Heart left ventricle (tissue), 16 donors: Measurements from ENCODE around the gene PRSS57. TPM values are rescaled to one million over a fixed set of nuclear protein-coding genes. Genes with fewer than 3 reads are reported as not detected.

ENCODE experiments used
- ATAC-seq, 4 donors: fragments of 200-7000 bp; cut with Tn5 transposase; one replicate each; pipeline ENCODE4 v1.9.1; 2020 to 2022; ENCODE audit warnings: moderate library complexity in 4 of 4, mild to moderate bottlenecking in 3 of 4, moderate number of reproducible peaks in 1 of 4
- DNase-seq, 5 donors: peaks; one replicate each; pipeline ENCODE4 v3.0.0-alpha.2; 2020
- H3K27ac ChIP-seq, 12 donors: fragments of 200-600 bp; sonication (generic) in 4 of 12; one replicate each; pipeline versions ENCODE4 v1.5.0 to v1.8.0; 2016 to 2022; ENCODE audit warnings: mild to moderate bottlenecking in 2 of 12
- H3K27me3 ChIP-seq, 9 donors: fragments of 200-600 bp; sonication (generic) in 2 of 9; one replicate each; pipeline versions ENCODE4 v1.5.1 to v1.8.0; 2016 to 2022; ENCODE audit warnings: mild to moderate bottlenecking in 3 of 9
- H3K36me3 ChIP-seq, 9 donors: fragments of 200-600 bp; sonication (generic) in 2 of 9; one replicate each; pipeline versions ENCODE4 v1.5.0 to v1.8.0; 2018 to 2022; ENCODE audit warnings: mild to moderate bottlenecking in 2 of 9
- H3K4me1 ChIP-seq, 12 donors: fragments of 200-600 bp; sonication (generic) in 4 of 12; one replicate each; pipeline versions ENCODE4 v1.5.0 to v1.8.0; 2016 to 2022; ENCODE audit warnings: mild to moderate bottlenecking in 3 of 12
- H3K4me3 ChIP-seq, 12 donors: fragments of 200-600 bp; sonication (generic) in 4 of 12; one replicate each; pipeline versions ENCODE4 v1.5.0 to v1.8.0; 2017 to 2022; ENCODE audit warnings: mild to moderate bottlenecking in 9 of 12, moderate library complexity in 4 of 12
- H3K9me3 ChIP-seq, 12 donors: fragments of 200-600 bp; sonication (generic) in 4 of 12; one replicate each; pipeline versions ENCODE4 v1.5.0 to v1.8.0; 2016 to 2022; ENCODE audit warnings: mild to moderate bottlenecking in 1 of 12
- POLR2A ChIP-seq, 2 donors: fragments of 450-650 bp; IDR thresholded peaks; one replicate each; pipeline ENCODE4 v1.6.1; 2017; ENCODE audit warnings: antibody characterized with exemption in 2 of 2, mild to moderate bottlenecking in 2 of 2, moderate library complexity in 2 of 2
- WGBS, 4 donors: extraction: QIAGEN DNeasy Blood & Tissue Kit in 2 of 4; methylation state at CpG; one replicate each; pipeline versions ENCODE4 v1.1.5 to v1.1.7; 2013 to 2018; 5-methylcytosine and 5-hydroxymethylcytosine counted together
- intact Hi-C, 10 donors: fragments of 100-400 bp; cut with DNase I; formaldehyde crosslinking; loops; one replicate each; pipeline versions ENCODE4 v1.11.1 to v1.14.2; 2022
- polyA plus RNA-seq, 2 donors: library from polyadenylated mRNA; stranded (reverse); fragments of 200-250 nt; gene quantifications; one replicate each; pipeline ENCODE4 v1.2.3, GENCODE V29; 2013
- total RNA-seq, 9 donors: library from RNA; depleted of rRNA in 2 of 9; stranded (reverse); fragments of >200 nt in 2 of 9; fragmentation: NEBNext Ultra II Directional in 3 of 9; extraction: Animal tissue kit (Norgen Biotek cat#: 25700) in 3 of 9; gene quantifications; one replicate each; pipeline versions ENCODE4 v1.1.0 to v1.2.4, GENCODE V29; 2016 to 2023
- TF ChIP-seq, protein P1 (sequence below), 12 donors: fragments of 200-600 bp; sonication (generic) in 4 of 12; IDR thresholded peaks; one replicate each; pipeline versions ENCODE4 v1.5.0 to v1.8.0; 2018 to 2022; ENCODE audit warnings: antibody characterized with exemption in 12 of 12, mild to moderate bottlenecking in 5 of 12
- donor health status: ischemic (EF 13 %, LVEDD 7.1; RV severe dilation, severe dysfunction).
- donor health status: healthy with polysubstance abuse.
- donor health status: DM: no; HTN: yes; CAD: no.
- donor health status: DM: no; HTN: no; CAD: no.
- donor health status: ischemic (EF 25% LVEDD 6.9; RV normal size, moderate dysfunction).
- donor health status: ischemic (EF 25% LVEDD 5.7; RV mildly dilated, moderate dysfunction).
- donor health status: healthy.
- donor health status: DM: yes; HTN: yes; CAD: no.
- donor health status: ischemic (EF 35%, LVEDD 5.7; RV mildly dilated, moderate dysfunction).
- donor health status: nonischemic (EF 11% LVEDD 7.7; RV severe dilation, severe dysfunction).
- donor health status: DM: yes; HTN: yes; CAD: no.
- donor health status: PGD.
- donor health status: ischemic (EF 29% LVEDD 5.4; RV normal size, mild dysfunction).
- donor health status: nonischemic (EF 23%, LVEDD 6.1; RV moderate dilation, normal function).

PRSS57 gene
- total and polyA plus RNA-seq, 11 donors: not detected

DNA sequence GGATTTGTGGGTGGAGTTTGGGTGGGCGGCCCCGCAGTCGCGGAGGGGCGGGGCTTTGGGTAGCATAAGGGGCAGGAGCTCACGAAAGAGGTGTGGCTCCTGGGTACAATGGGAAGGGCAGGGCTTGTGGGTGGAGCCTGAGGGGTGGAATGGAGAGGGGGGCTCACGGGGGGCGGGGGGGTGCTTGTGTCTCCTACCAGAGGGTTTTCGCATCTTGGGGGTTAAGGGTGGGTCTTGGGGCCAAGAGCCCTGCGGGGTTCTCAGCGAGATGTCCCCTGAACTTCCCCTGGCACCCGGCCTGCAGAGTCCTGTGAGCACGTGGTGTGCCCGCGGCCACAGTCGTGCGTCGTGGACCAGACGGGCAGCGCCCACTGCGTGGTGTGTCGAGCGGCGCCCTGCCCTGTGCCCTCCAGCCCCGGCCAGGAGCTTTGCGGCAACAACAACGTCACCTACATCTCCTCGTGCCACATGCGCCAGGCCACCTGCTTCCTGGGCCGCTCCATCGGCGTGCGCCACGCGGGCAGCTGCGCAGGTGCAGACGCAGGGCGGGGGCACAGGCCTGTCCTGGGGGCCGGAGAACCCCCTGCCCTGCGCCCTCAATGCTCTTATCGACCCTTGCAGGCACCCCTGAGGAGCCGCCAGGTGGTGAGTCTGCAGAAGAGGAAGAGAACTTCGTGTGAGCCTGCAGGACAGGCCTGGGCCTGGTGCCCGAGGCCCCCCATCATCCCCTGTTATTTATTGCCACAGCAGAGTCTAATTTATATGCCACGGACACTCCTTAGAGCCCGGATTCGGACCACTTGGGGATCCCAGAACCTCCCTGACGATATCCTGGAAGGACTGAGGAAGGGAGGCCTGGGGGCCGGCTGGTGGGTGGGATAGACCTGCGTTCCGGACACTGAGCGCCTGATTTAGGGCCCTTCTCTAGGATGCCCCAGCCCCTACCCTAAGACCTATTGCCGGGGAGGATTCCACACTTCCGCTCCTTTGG lies 13.9 kb downstream of the PRSS57 start:
- intact Hi-C loops: no loop called here
- no peak for TF ChIP-seq POLR2A (IDR thresholded peaks at IDR 0.05)
- TF ChIP-seq, protein P1, sequence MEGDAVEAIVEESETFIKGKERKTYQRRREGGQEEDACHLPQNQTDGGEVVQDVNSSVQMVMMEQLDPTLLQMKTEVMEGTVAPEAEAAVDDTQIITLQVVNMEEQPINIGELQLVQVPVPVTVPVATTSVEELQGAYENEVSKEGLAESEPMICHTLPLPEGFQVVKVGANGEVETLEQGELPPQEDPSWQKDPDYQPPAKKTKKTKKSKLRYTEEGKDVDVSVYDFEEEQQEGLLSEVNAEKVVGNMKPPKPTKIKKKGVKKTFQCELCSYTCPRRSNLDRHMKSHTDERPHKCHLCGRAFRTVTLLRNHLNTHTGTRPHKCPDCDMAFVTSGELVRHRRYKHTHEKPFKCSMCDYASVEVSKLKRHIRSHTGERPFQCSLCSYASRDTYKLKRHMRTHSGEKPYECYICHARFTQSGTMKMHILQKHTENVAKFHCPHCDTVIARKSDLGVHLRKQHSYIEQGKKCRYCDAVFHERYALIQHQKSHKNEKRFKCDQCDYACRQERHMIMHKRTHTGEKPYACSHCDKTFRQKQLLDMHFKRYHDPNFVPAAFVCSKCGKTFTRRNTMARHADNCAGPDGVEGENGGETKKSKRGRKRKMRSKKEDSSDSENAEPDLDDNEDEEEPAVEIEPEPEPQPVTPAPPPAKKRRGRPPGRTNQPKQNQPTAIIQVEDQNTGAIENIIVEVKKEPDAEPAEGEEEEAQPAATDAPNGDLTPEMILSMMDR (IDR thresholded peaks at IDR 0.05): no peak
- no peak for ATAC-seq

DNA sequence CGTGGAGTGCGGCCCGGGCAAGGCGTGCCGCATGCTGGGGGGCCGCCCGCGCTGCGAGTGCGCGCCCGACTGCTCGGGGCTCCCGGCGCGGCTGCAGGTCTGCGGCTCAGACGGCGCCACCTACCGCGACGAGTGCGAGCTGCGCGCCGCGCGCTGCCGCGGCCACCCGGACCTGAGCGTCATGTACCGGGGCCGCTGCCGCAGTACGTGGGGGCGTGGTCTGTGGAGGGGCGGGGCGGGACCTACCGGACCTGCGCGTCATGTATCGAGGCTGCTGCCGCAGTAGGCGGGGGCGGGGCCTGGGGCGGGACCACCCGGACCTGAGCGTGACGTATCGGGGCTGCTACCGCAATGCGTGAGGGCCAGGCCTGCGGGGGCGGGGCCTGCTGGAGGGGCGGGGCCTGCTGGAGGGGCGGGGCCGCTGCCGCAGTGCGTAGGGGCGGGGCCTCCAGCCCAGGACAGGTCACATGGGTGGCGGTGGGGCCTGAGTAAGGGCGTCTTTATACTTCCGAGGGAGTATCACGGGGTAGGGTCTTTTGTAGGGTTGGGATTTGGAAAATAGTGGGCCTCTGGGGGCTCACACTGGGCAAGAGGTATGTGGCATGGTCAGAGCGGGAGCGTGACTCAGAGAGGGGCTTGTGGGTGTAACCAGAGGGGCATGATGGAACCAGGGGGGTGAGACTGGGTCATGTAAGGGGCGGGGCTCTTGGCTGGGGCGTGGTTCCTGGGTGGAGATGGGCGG lies 14.8 kb downstream of the PRSS57 start:
- Histone ChIP-seq H3K27ac (peak overlapping the region; percentile 83 to 99 (median 98)), H3K9me3 (no peaks in the 10 kb centered on the region), H3K36me3 (peaks cover 0 to 9% (median 3%) of the 10 kb centered on the region in 9 donors), H3K27me3 (peaks cover 0 to 10% (median 0%) of the 10 kb centered on the region in 9 donors), H3K4me1 (peaks cover 4 to 52% (median 23%) of the 10 kb centered on the region in 12 donors), H3K4me3 (peak overlapping the region; percentile 51 to 96 (median 80))
- ATAC-seq: peak; percentile 81 to 88 (median 84)
- intact Hi-C loops: loop anchor here in 1 of 10 donors (1.0 kb wide), 1 partner anchor 16 kb away; no protein-coding TSS in a partner anchor
- 1 to 2% (median 1%) methylated on average over 46 to 70 of the region's 70 CpGs for WGBS, 4 donors
- TF ChIP-seq POLR2A (IDR thresholded peaks at IDR 0.05): peak in 1 of 2 donors; percentile 91
- TF ChIP-seq, protein P1 (IDR thresholded peaks at IDR 0.05): peak in 10 of 12 donors; percentile 13 to 69 (median 49)
- peak; percentile 99 to 100 (median 100) for DNase-seq

More for the DNA sequence above, 13.9 kb downstream of the PRSS57 start:
- H3K27me3 ChIP-seq: peaks cover 0 to 9% (median 0%) of the 10 kb centered on the region in 9 donors
- peak in 3 of 5 donors; percentile 89 to 94 (median 90) for DNase-seq
- H3K9me3 ChIP-seq: no peaks in the 10 kb centered on the region
- WGBS, 4 donors: 59 to 86% (median 71%) methylated on average over 28 to 54 of the region's 54 CpGs
- H3K27ac ChIP-seq: peak overlapping the region in 10 of 12 donors; percentile 71 to 99 (median 96)
- peak overlapping the region in 10 of 12 donors; percentile 51 to 96 (median 84) for H3K4me3 ChIP-seq
- H3K4me1 ChIP-seq: peaks cover 4 to 44% (median 21%) of the 10 kb centered on the region in 12 donors
- peaks cover 0 to 9% (median 3%) of the 10 kb centered on the region in 9 donors for H3K36me3 ChIP-seq

DNA sequence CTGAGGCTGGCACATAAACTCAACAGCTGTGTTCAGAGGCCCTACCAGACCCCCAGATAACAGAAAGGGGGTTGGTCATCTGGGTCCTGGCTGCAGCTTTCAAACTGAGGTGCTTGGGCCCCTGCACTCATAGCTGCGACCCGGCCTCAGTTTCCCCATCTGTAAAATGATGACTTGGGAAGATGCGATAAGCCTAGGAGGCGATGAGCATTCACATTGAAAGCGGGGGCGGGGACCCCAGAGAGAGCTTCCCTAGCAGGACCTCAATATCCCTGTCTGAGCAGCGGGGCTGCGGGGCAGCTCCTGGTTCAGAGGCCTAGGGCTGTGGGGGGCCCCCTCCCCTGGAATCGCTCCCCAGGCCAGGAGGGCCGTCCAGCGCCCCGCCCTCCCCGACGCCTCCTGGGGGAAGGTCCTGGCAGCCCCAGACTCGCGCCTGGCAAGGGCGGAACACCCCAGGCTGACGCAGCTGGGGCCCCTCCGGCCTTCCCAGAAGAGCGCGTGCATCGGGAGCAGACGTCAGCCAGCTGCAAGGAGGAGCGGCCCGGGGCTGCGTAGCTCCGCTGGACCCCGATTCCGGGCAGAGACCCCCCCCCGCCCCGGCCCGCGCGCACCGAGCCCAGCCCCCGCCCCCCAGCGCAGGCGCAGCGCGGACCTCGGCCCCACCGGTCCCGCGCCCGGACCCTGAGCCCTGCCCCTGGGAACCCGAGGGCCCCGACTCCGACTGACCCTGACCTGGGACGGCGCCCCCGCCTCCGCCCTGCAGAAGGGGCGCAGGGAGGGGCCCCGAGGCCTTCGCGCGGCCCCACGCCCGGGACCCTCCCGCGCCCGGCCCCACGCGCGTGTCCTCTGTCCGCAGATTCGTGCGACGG lies 15.6 kb downstream of the PRSS57 start:
- peak overlapping the region; percentile 83 to 99 (median 98) for H3K27ac ChIP-seq
- TF ChIP-seq POLR2A (IDR thresholded peaks at IDR 0.05): no peak
- TF ChIP-seq, protein P1 (IDR thresholded peaks at IDR 0.05): no peak
- no peaks in the 10 kb centered on the region for H3K9me3 ChIP-seq
- intact Hi-C loops: loop anchor here in 1 of 10 donors (1.0 kb wide), 1 partner anchor 15 kb away; no protein-coding TSS in a partner anchor
- ATAC-seq (peak in 3 of 4 donors; percentile 27 to 35 (median 32)), DNase-seq (peak; percentile 74 to 90 (median 84))
- H3K27me3 ChIP-seq: peaks cover 0 to 18% (median 0%) of the 10 kb centered on the region in 9 donors
- 1 to 41% (median 6%) methylated on average over 6 to 69 of the region's 69 CpGs for WGBS, 4 donors
- H3K36me3 ChIP-seq: peaks cover 0 to 9% (median 3%) of the 10 kb centered on the region in 9 donors
- H3K4me3 ChIP-seq: peak overlapping the region; percentile 51 to 96 (median 80)
- peaks cover 4 to 58% (median 24%) of the 10 kb centered on the region in 12 donors for H3K4me1 ChIP-seq
